Stimulated activated CD8-positive, alpha-beta memory T cell treated with anti-CD3 and anti-CD28 coated beads, Interleukin-12 subunit alpha, Interleukin-12 subunit beta, amount 100 ng/mL, for 4 hours (primary cell): ENCODE measurements around the gene UBR7.
"Not testable (repeated sequence)": the region's sequence is repeated elsewhere in the genome, so short reads cannot be mapped to it uniquely, and the experiment has no call there.

Experiments used
- DNase-seq: peaks from one replicate; pipeline ENCODE4 v3.0.0-alpha.2; 2020; ENCODE audit warnings: low read depth

The UBR7 gene

GRCh38 chr14:93206793-93207467 is at the start of gene UBR7, which contains the start of gene GON7:
Gene UBR7, plus strand, starts transcription at chr14:93207256. Its CDS starts 36 bp downstream, at chr14:93207292.
Gene GON7, minus strand, starts transcription at chr14:93207065. Its CDS starts 28 bp downstream, at chr14:93207037.
- DNase-seq: peak; percentile 71

- not testable (repeated sequence) for DNase-seq
Measured at GRCh38 chr14:93158349-93158748, 48.7 kb upstream of the UBR7 start.

GRCh38 chr14:93159625-93160352 is 47.3 kb upstream of the UBR7 start:
- DNase-seq: not testable (repeated sequence)

GRCh38 chr14:93160353-93160801 is 46.7 kb upstream of the UBR7 start:
- DNase-seq: no peak

- no peak for DNase-seq
Measured at GRCh38 chr14:93161411-93161940, 45.6 kb upstream of the UBR7 start.

GRCh38 chr14:93163564-93163963 is 43.5 kb upstream of the UBR7 start:
- DNase-seq: no peak

GRCh38 chr14:93165271-93166265 is 41.5 kb upstream of the UBR7 start:
- not testable (repeated sequence) for DNase-seq

GRCh38 chr14:93168610-93169009 is 38.4 kb upstream of the UBR7 start:
- DNase-seq: not testable (repeated sequence)

GRCh38 chr14:93169619-93170018 is 37.4 kb upstream of the UBR7 start:
- DNase-seq: not testable (repeated sequence)

GRCh38 chr14:93170141-93170540 is 36.9 kb upstream of the UBR7 start:
- not testable (repeated sequence) for DNase-seq

GRCh38 chr14:93171376-93171775 is 35.7 kb upstream of the UBR7 start:
- no peak for DNase-seq

GRCh38 chr14:93173943-93174395 is 33.1 kb upstream of the UBR7 start:
- no peak for DNase-seq

GRCh38 chr14:93174731-93175130 is 32.3 kb upstream of the UBR7 start:
- not testable (repeated sequence) for DNase-seq

- no peak for DNase-seq
Measured at GRCh38 chr14:93175492-93175891, 31.6 kb upstream of the UBR7 start.

GRCh38 chr14:93183596-93184317 is 23.3 kb upstream of the UBR7 start:
- DNase-seq: no peak

GRCh38 chr14:93184391-93185348 is 22.4 kb upstream of the UBR7 start, which contains the start of the genes LYSET and MOAP1:
Gene LYSET, plus strand, starts transcription at chr14:93185317. Its CDS starts 89 bp downstream, at chr14:93185406.
Gene MOAP1, minus strand, starts transcription at chr14:93184897. Its CDS starts 655 bp downstream, at chr14:93184242.
- DNase-seq: peak; percentile 84

- no peak for DNase-seq
Measured at GRCh38 chr14:93185349-93185720, 21.7 kb upstream of the UBR7 start.

GRCh38 chr14:93186466-93186865 is 20.6 kb upstream of the UBR7 start:
- DNase-seq: no peak

GRCh38 chr14:93186956-93187355 is 20.1 kb upstream of the UBR7 start:
- DNase-seq: no peak
